Tibial nerve (tissue), 4 donors: ENCODE data around the gene TNXB. TPM values are rescaled to one million over a fixed set of nuclear protein-coding genes. Genes with fewer than 3 reads are reported as not detected.

ENCODE experiments used
- DNase-seq, 2 donors: peaks; one replicate each; pipeline ENCODE4 v3.0.0-alpha.2; 2019; ENCODE audit warnings: low spot score in 2 of 2
- H3K27ac ChIP-seq, 4 donors: fragments of 200-600 bp; sonication (generic) in 3 of 4; one replicate each; pipeline ENCODE4 v1.5.1; 2017 to 2019; ENCODE audit warnings: mild to moderate bottlenecking in 1 of 4
- H3K27me3 ChIP-seq, 2 donors: fragments of 200-600 bp; sonication (generic) in 1 of 2; one replicate each; pipeline versions ENCODE4 v1.5.1 to v1.6.0; 2017 to 2019
- H3K36me3 ChIP-seq, 3 donors: fragments of 200-600 bp; sonication (generic); one replicate each; pipeline ENCODE4 v1.5.1; 2018 to 2019
- H3K4me1 ChIP-seq, 4 donors: fragments of 200-600 bp; sonication (generic) in 3 of 4; one replicate each; pipeline ENCODE4 v1.5.1; 2017 to 2019
- H3K4me3 ChIP-seq, 4 donors: fragments of 200-600 bp; sonication (generic) in 3 of 4; one replicate each; pipeline ENCODE4 v1.5.1; 2017 to 2019; ENCODE audit warnings: mild to moderate bottlenecking in 1 of 4, moderate library complexity in 1 of 4
- H3K9me3 ChIP-seq, 4 donors: fragments of 200-600 bp; sonication (generic) in 3 of 4; one replicate each; pipeline ENCODE4 v1.5.1; 2017 to 2019
- EP300 ChIP-seq, 2 donors: sonication (generic); formaldehyde crosslinking; IDR thresholded peaks; one replicate each; pipeline ENCODE4 v1.6.1; 2017; ENCODE audit warnings: antibody characterized with exemption in 2 of 2, mild to moderate bottlenecking in 1 of 2
- POLR2A ChIP-seq, 2 donors: fragments of 450-650 bp; IDR thresholded peaks; one replicate each; pipeline ENCODE4 v1.6.1; 2017; ENCODE audit warnings: antibody characterized with exemption in 2 of 2, mild to moderate bottlenecking in 2 of 2, moderate library complexity in 2 of 2
- WGBS, 2 donors: methylation state at CpG; one replicate each; pipeline ENCODE4 v1.1.5; 2018; 5-methylcytosine and 5-hydroxymethylcytosine counted together
- total RNA-seq, 4 donors: library from RNA; depleted of rRNA; stranded (reverse); fragments of >200 nt; gene quantifications; one replicate each; pipeline ENCODE4 v1.1.0, GENCODE V29; 2016
- TF ChIP-seq, protein P1 (sequence below), 5 experiments: fragments of 200-600 bp in 3 of 5; fragments of 450-650 bp in 2 of 5; sonication (generic) in 3 of 5; IDR thresholded peaks; one replicate each; pipeline ENCODE4 v1.5.1; 2016 to 2019; ENCODE audit warnings: antibody characterized with exemption in 5 of 5, mild to moderate bottlenecking in 3 of 5, moderate library complexity in 2 of 5

TNXB gene
- total RNA-seq, 4 donors from 2014 or later = 231 to 547 (median 297) TPM

DNA sequence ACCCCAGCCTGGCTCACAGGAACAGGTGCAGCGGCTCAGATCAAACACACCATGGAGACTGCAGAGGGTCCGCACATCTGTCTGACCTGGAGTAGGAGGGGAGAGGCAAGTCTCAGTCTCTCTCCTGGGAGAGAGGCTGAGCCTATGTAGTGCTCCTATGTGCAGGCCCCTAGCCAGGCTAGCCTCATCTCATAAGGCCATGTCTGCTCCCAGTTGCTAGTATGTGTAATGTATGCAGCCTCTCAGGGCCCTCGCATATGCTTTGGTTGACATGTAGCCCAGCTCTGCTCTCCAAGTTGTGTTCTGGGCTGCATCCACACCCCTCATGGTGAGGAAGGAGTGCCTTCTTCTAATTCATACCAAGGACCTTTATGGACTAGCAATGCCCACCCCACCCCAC, 11.8 kb downstream of the TNXB start:
- Histone ChIP-seq H3K36me3 (peaks cover 0 to 30% (median 0%) of the 10 kb centered on the region in 3 donors), H3K4me3 (no peak overlapping the region), H3K27me3 (peaks cover 0 to 25% of the 10 kb centered on the region in 2 donors), H3K27ac (peak overlapping the region in 1 of 4 donors; percentile 12), H3K9me3 (no peaks in the 10 kb centered on the region), H3K4me1 (peaks cover 0 to 60% (median 6%) of the 10 kb centered on the region in 4 donors)
- TF ChIP-seq POLR2A (IDR thresholded peaks at IDR 0.05) (no peak), EP300 (IDR thresholded peaks at IDR 0.05) (no peak)
- TF ChIP-seq, protein P1, sequence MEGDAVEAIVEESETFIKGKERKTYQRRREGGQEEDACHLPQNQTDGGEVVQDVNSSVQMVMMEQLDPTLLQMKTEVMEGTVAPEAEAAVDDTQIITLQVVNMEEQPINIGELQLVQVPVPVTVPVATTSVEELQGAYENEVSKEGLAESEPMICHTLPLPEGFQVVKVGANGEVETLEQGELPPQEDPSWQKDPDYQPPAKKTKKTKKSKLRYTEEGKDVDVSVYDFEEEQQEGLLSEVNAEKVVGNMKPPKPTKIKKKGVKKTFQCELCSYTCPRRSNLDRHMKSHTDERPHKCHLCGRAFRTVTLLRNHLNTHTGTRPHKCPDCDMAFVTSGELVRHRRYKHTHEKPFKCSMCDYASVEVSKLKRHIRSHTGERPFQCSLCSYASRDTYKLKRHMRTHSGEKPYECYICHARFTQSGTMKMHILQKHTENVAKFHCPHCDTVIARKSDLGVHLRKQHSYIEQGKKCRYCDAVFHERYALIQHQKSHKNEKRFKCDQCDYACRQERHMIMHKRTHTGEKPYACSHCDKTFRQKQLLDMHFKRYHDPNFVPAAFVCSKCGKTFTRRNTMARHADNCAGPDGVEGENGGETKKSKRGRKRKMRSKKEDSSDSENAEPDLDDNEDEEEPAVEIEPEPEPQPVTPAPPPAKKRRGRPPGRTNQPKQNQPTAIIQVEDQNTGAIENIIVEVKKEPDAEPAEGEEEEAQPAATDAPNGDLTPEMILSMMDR (IDR thresholded peaks at IDR 0.05) = no peak
- 88 to 89% methylated on average over 3 of the region's 3 CpGs for WGBS, 2 donors
- no peak for DNase-seq

DNA sequence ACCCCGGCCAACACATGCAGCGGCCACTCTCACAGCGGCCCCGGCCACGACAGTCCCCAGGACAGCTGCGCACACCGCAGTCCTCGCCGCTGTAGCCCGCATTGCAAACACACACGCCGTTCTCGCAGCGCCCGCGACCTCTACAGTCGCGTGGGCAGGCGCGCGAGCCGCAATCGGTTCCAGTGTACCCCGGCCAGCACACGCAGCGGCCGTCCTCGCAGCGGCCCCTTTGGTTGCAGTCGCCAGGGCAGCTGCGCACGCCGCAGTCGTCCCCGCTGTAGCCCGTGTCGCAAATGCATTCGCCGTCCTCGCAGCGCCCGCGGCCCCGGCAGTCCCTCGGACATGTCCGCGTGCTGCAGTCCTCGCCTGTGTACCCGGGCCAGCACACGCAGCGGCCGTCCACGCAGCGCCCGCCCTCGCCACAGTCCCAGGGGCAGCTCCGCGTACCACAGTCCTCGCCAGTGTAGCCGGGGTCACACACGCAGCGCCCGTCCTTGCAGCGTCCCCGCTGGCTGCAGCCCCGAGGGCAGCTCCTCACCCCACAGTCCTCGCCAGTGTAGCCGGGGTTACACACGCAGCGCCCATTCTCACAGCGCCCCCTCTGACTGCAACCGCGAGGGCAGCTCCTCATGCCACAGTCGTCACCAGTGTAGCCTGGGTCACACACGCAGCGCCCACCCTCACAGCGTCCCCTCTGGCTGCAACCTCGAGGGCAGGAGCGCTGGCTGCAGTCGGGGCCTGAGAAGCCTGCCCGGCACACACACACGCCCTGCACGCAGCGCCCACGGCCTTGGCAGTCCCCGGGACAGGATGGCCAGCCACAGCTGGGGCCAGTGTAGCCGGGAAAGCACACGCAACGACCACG, 12.5 kb downstream of the TNXB start:
- H3K4me3 ChIP-seq = peak overlapping the region in 1 of 4 donors; percentile 9

DNA sequence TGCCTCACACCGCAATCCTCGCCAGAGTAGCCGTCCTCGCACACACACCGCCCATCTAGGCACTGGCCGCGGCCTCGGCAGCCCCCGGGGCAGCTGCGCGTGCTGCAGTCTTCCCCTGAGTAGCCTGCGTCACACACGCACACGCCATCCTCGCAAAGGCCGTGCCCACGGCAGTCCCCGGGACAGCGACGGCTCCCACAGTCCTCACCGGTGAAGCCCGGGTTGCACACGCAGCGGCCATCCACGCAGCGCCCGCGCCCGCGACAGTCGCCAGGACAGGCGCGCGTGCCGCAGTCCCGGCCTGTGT, 13.1 kb downstream of the TNXB start:
- Histone ChIP-seq H3K9me3 (no peaks in the 10 kb centered on the region), H3K4me3 (peak overlapping the region in 1 of 4 donors; percentile 9)

More for the DNA sequence above, 12.5 kb downstream of the TNXB start:
- 26 to 41% methylated on average over 34 to 61 of the region's 90 CpGs for WGBS, 2 donors
- peaks cover 0 to 67% (median 12%) of the 10 kb centered on the region in 4 donors for H3K4me1 ChIP-seq
- peak overlapping the region in 1 of 4 donors; percentile 12 for H3K27ac ChIP-seq
- peaks cover 0 to 30% (median 0%) of the 10 kb centered on the region in 3 donors for H3K36me3 ChIP-seq
- DNase-seq = no peak
- no peaks in the 10 kb centered on the region for H3K9me3 ChIP-seq
- TF ChIP-seq POLR2A (IDR thresholded peaks at IDR 0.05) (no peak), EP300 (IDR thresholded peaks at IDR 0.05) (no peak)
- TF ChIP-seq, protein P1 (IDR thresholded peaks at IDR 0.05) = no peak
- H3K27me3 ChIP-seq = peaks cover 0 to 25% of the 10 kb centered on the region in 2 donors

DNA sequence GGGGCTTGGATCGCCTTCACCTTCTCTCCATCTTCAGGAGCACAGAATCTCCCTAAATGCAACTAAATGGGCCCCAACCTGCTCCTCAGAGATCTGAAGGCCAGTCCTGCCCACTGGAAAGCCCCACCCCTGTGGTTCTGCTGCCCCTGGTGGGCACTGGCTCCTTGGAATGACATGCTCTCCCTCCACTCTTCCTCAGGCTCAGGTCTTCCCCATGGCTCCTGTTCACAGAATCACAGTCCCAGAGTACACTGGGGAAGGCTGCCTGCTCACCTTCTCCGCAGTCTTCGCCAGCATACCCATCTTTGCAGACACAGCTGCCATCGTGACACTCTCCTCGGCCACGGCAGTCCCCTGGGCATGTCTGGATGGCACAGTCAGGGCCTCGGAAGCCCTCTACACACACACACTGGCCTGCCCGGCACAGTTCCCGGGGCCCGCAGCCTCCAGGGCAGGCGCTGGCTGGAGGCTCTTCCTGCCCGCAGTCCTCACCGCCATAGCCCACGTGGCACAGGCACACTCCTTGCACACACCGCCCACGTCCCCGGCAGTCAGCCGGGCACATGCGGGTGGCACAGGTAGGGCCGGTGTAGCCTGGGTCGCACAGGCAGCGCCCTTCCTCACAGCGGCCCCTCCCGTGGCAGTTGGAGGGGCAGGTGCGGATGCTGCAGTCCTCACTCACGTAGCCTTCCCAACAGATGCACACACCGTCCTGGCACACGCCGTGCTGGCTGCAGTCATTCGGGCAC, 13.6 kb downstream of the TNXB start:
- Histone ChIP-seq H3K27ac (peak overlapping the region in 2 of 4 donors; percentile 12 to 40), H3K36me3 (peaks cover 0 to 30% (median 0%) of the 10 kb centered on the region in 3 donors), H3K4me3 (no peak overlapping the region), H3K27me3 (peaks cover 0 to 25% of the 10 kb centered on the region in 2 donors), H3K4me1 (peaks cover 0 to 71% (median 15%) of the 10 kb centered on the region in 4 donors), H3K9me3 (no peaks in the 10 kb centered on the region)
- TF ChIP-seq POLR2A (IDR thresholded peaks at IDR 0.05) = no peak
- TF ChIP-seq, protein P1 (IDR thresholded peaks at IDR 0.05) = no peak
- TF ChIP-seq EP300 (IDR thresholded peaks at IDR 0.05) = no peak
- no peak for DNase-seq
- 76 to 78% methylated on average over 14 to 27 of the region's 30 CpGs for WGBS, 2 donors

More for the DNA sequence above, 13.1 kb downstream of the TNXB start:
- 50 to 60% methylated on average over 2 to 8 of the region's 36 CpGs for WGBS, 2 donors
- TF ChIP-seq, protein P1 (IDR thresholded peaks at IDR 0.05) = no peak
- TF ChIP-seq EP300 (IDR thresholded peaks at IDR 0.05) = no peak
- no peak for TF ChIP-seq POLR2A (IDR thresholded peaks at IDR 0.05)
- Histone ChIP-seq H3K27me3 (peaks cover 0 to 25% of the 10 kb centered on the region in 2 donors), H3K36me3 (peaks cover 0 to 30% (median 0%) of the 10 kb centered on the region in 3 donors), H3K4me1 (peaks cover 0 to 71% (median 14%) of the 10 kb centered on the region in 4 donors), H3K27ac (peak overlapping the region in 1 of 4 donors; percentile 12)
- DNase-seq = no peak
